Hepatocyte (in vitro differentiated cells): ENCODE data around the gene SLC30A7.

Experiments used
- CTCF ChIP-seq: fragments of 200-600 bp; sonication (generic); IDR thresholded peaks from 2 replicates; pipeline ENCODE4 v1.5.1; 2016; ENCODE audit warnings: antibody characterized with exemption, mild to moderate bottlenecking; ENCODE audit not compliant: poor library complexity
- EZH2 ChIP-seq: fragments of 200-600 bp; sonication (generic); IDR thresholded peaks from 2 replicates; pipeline ENCODE4 v1.6.1; 2016; ENCODE audit warnings: antibody characterized with exemption, mild to moderate bottlenecking, borderline replicate concordance
- EZH2phosphoT487 ChIP-seq: fragments of 200-600 bp; sonication (generic); IDR thresholded peaks from one replicate; pipeline ENCODE4 v1.6.1; 2018; ENCODE audit warnings: antibody characterized with exemption, mild to moderate bottlenecking, low read depth, moderate library complexity; ENCODE audit not compliant: unreplicated experiment, severe bottlenecking

GRCh38 chr1:101004061-101004460 lies 108.2 kb downstream of the SLC30A7 start:
- TF ChIP-seq CTCF (no peak), EZH2 (no peak), EZH2phosphoT487 (no peak)
